22Rv1 (cell line): Measurements from ENCODE around the gene BTBD8.

Experiments
- ZFX ChIP-seq: fragments of 450-650 bp; IDR thresholded peaks from 2 replicates; pipeline ENCODE4 v1.6.1; 2017; ENCODE audit warnings: antibody characterized with exemption, borderline replicate concordance
- TF ChIP-seq, protein P1 (sequence below): fragments of 450-650 bp; IDR thresholded peaks from 2 replicates; pipeline ENCODE4 v1.5.1; 2017; ENCODE audit warnings: mild to moderate bottlenecking

DNA sequence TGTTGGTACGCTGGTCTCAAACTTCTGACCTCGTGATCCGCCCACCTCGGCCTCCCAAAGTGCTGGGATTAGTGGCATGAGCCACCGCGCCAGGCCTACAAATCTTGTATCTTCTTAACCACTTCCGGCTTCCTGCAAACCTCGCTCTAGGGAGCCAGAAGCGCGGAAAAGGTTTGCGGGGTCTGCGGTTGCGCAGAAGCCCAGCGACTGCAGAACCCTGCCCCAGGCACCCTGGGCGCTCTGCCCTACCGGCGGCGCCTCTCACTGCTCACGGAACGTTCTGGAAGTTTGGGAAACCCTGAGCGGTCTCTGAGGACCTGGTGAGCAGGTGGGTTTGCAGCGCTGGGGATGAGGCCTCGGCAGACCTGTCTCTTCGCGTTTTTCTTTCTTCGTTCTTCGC is 137.6 kb downstream of the BTBD8 start, which contains the start of gene C1orf146:
- TF ChIP-seq, protein P1, sequence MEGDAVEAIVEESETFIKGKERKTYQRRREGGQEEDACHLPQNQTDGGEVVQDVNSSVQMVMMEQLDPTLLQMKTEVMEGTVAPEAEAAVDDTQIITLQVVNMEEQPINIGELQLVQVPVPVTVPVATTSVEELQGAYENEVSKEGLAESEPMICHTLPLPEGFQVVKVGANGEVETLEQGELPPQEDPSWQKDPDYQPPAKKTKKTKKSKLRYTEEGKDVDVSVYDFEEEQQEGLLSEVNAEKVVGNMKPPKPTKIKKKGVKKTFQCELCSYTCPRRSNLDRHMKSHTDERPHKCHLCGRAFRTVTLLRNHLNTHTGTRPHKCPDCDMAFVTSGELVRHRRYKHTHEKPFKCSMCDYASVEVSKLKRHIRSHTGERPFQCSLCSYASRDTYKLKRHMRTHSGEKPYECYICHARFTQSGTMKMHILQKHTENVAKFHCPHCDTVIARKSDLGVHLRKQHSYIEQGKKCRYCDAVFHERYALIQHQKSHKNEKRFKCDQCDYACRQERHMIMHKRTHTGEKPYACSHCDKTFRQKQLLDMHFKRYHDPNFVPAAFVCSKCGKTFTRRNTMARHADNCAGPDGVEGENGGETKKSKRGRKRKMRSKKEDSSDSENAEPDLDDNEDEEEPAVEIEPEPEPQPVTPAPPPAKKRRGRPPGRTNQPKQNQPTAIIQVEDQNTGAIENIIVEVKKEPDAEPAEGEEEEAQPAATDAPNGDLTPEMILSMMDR = no peak
- no peak for TF ChIP-seq ZFX
